Stimulated activated CD4-positive, alpha-beta T cell treated with anti-CD3 and anti-CD28 coated beads, Interleukin-1b, Interleukin-23, amount 100 ng/mL, for 4 hours (primary cell): ENCODE data around the gene COPG2.
"Not testable (repeated sequence)": the region's sequence is repeated elsewhere in the genome, so short reads cannot be mapped to it uniquely, and the experiment has no call there.

ENCODE experiments used
- DNase-seq, 2 donors: peaks; one replicate each; pipeline ENCODE4 v3.0.0-alpha.2; 2020; ENCODE audit warnings: low read depth in 2 of 2

Gene COPG2, protein sequence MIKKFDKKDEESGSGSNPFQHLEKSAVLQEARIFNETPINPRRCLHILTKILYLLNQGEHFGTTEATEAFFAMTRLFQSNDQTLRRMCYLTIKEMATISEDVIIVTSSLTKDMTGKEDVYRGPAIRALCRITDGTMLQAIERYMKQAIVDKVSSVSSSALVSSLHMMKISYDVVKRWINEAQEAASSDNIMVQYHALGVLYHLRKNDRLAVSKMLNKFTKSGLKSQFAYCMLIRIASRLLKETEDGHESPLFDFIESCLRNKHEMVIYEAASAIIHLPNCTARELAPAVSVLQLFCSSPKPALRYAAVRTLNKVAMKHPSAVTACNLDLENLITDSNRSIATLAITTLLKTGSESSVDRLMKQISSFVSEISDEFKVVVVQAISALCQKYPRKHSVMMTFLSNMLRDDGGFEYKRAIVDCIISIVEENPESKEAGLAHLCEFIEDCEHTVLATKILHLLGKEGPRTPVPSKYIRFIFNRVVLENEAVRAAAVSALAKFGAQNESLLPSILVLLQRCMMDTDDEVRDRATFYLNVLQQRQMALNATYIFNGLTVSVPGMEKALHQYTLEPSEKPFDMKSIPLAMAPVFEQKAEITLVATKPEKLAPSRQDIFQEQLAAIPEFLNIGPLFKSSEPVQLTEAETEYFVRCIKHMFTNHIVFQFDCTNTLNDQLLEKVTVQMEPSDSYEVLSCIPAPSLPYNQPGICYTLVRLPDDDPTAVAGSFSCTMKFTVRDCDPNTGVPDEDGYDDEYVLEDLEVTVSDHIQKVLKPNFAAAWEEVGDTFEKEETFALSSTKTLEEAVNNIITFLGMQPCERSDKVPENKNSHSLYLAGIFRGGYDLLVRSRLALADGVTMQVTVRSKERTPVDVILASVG

DNA sequence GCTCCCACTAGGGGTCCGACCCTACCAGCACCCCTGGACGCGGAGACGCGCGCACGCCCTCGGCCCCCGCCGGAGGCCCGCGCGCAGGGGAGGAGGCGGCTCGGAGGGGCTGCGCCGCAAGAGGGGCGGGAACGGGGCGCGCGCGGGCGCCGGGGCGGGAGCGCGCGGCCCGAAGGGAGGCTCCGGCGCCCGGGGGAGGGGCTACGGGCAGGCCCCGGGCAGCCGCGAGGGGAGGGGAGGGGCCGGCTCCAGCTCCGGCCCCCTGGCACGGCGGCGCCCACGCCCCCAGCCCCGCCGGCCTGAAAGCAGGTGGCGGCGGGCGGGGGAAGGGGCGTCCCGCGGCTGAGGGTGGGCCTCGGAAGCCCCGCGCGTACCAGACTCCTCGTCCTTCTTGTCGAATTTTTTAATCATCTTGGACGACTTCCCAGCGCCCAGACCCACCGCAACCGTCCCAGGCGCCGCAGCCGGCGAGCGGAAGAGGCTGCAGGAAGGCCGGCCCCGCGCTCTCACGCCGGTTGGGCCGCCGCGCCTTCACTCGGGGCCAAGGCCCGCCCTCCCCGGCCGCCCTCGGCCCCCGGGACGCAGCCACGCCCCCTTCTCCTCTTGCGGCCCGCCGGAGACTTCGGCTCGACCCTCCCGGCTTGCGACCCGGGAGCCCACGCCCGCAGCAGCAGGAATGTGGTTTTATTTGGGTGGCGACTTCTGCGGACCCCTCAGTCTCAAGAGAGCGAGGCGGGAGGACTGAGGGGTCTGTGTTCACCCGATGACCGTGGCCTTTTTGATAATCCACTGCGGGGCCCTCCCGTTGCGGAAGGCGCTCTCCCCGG, at the start of gene COPG2:
Gene COPG2 (minus strand): TSS at position 491 of the 827 bp plus-strand sequence. CDS start 80 bp downstream, at position 411.
- peak; percentile 55 to 81 for DNase-seq

GRCh38 chr7:130712416-130712815, 43.9 kb upstream of the COPG2 start:
- DNase-seq = no peak

DNA sequence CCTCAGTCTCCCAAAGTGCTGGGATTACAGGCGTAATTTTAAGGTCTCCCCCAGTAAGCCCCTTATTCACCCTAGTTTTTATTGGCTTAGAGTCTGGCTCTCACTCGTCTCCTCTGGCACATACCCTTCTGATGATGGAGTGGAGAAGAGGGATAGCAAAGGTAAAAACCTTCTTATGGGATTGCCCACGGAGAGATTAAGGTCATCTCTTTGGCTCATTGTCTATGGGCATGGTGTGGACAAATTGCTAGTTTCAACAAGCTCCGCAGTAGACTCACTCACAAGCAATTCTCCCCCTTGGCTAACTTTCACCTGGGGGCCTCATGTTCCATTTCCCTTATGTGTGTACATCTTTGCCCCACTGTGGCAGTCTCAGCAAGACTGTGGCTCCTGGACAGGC, 40.2 kb upstream of the COPG2 start:
- no peak for DNase-seq

GRCh38 chr7:130708001-130708400, 39.5 kb upstream of the COPG2 start:
- DNase-seq = no peak

GRCh38 chr7:130703851-130704250, 35.3 kb upstream of the COPG2 start:
- DNase-seq = no peak

- no peak for DNase-seq
These were observed 33.1 kb upstream of the COPG2 start for GRCh38 chr7:130701650-130702049.

GRCh38 chr7:130700760-130701159, 32.2 kb upstream of the COPG2 start:
- no peak for DNase-seq

DNA sequence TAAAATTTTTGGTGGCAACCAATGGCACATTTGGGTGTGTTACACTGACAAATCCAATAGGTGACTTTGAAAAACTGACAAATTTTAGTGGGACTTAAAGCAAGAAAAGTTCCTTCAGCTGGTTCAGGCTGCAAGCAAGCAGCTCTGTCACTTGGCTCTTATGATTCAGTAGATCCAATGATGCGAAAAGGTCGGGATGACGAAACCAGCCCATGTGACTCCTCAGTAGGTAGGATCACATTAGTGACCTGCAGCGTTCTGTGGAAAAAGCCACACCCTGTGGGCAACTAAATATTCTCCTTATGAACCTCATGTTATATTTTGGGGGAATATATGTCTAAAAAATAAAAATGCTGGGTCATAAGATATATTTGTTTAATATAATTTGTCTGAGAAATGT, 31.1 kb upstream of the COPG2 start:
- no peak for DNase-seq

GRCh38 chr7:130697820-130698219, 29.3 kb upstream of the COPG2 start:
- no peak for DNase-seq

GRCh38 chr7:130695840-130696239, 27.3 kb upstream of the COPG2 start:
- DNase-seq = no peak

GRCh38 chr7:130692396-130692795, 23.8 kb upstream of the COPG2 start:
- not testable (repeated sequence) for DNase-seq

DNA sequence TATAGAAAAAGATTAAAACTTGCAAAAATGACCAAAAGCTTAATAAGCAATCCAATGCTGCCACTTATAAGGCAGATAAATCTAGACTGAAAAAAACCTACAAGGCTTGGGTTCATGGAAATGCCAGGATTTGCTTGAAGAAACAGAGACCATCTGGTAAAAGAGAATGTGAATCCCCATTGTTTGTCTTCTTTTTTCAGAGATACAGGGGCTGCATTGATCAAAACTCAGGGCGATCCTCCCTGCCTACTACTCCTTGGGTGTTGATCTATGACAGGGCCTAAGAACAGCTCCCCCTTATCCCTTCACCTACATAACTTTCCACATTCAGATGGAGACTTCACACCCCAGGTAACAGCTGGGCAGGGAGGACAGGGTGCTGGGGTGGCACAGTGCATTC, 21.1 kb upstream of the COPG2 start:
- DNase-seq = no peak

GRCh38 chr7:130683026-130683425, 14.5 kb upstream of the COPG2 start:
- no peak for DNase-seq

GRCh38 chr7:130674456-130674855, 5.9 kb upstream of the COPG2 start:
- no peak for DNase-seq

DNA sequence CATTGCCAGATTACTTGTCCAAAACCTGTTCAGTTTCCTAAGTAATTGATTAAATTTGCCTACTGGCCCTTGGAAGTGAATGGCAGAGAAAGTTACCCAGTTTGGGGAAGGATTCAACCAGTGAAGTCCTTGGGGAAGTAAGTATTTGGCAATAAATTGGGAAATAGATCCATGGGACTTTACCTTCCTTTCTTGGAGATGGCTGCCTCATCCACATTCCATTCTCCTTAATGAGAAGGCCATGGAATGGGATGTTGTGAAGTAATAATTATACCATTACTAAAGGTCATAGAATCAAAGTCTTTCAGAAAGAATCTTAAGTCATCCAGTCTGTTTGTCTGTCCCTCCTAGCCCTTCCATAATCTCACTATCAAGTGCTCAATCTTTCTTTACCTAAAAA, 4.5 kb upstream of the COPG2 start:
- DNase-seq = no peak

- DNase-seq = no peak
These were observed 3.6 kb upstream of the COPG2 start for GRCh38 chr7:130672146-130672545.

- DNase-seq = no peak
These were observed 645 bp upstream of the COPG2 start for GRCh38 chr7:130669085-130669700.

DNA sequence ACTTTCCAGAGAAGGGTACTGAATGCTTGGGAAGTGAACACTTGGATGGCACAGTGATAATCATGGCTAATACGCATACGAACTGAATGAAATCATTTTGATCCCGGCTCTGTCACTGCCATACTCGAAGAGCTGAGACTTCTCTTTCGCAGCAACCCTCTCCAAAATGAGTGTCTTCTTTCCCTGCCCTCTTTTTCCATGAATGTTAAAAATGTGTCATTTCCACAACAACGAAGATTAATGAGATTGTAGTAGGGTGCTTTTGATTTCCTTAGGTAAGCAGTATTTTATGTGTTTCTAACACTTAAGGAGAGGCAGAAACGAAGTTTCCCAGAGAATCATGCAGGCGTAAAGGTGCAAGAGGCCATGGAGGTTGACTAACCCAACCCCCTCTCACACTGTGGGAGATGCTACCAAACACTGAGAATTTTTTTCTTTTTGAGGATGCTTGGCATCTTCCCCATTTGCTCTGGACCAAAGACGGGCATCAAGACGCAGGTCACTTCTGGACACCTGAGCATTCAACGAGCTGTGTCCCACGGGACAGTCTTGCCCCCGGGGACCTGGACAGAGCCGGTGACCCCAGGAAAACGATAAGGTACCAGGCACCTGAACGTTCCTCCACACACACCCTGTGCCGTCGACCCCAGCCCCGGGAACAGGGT, 823 bp downstream of the COPG2 start:
- DNase-seq = no peak

- no peak for DNase-seq
These were observed 6.1 kb downstream of the COPG2 start for GRCh38 chr7:130662426-130662825.

- no peak for DNase-seq
These were observed 13.3 kb downstream of the COPG2 start for GRCh38 chr7:130655286-130655685.

DNA sequence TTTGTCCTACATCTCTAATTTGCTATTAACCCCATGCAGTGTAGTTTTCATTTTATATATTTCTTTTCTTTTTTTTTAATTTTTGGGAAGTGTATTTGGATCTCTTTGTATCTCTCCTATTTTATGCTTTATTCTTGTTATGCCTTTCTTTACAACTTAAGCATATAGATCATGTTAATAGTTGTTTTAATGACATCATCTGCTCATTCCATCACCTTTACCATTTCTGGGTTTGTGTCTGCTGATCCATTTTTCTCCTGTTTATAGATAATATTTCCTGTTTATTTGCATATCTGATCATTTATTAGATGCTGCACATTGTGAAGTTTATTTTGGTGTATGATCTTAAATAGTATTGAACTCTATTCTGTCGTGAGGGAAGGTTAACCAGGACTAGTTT, 13.7 kb downstream of the COPG2 start:
- DNase-seq = no peak
